T1000 (cell line): ENCODE measurements around the gene SHROOM3.
A peak's percentile ranks its signal among the peaks of the same experiment; 100 is the strongest.
"Not testable (repeated sequence)": the region's sequence is repeated elsewhere in the genome, so short reads cannot be mapped to it uniquely, and the experiment has no call there.

Experiments used
- DNase-seq: peaks from one replicate; lab custom pipeline; 2025; ENCODE audit warnings: mixed read lengths; lab: John Stamatoyannopoulos, UW

The SHROOM3 gene

DNA sequence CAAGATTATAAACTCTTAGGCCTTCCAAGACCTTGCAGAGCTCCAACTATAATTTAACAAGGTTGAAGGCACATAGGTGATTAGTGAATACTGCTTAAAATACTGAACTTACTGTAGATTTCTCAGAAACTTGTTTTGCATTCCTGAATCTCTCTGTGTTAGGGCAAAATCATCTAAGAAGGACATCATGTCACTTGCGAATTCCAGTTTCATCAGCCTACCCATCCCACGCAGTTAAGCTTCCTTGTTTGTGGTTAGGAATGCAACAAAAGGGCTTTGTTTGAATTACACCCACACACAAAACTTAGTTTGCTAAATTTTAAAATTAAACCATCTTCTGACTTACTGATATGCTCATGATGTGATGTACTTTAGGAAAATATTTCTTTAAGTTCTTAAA, 288.9 kb downstream of the SHROOM3 start:
- no peak for DNase-seq

DNA sequence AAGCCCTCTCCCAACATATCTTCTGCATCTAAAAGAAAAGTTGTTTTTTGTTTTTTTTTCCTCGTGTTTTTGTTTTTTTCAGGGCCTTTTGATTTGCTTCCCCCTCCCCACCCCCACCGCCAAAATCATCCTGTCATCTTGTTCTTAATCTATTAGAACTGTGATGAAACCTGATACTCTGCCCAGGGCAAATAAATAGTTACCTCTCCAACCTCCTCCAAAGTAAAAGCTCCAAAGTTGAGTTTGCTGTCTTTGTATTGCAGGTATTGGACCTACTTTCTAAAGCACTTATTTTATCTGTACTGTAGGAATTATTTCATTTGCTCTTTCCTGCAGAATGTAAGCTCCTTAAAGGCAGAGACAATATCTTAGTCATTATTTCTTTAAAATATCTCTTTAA, 290.0 kb downstream of the SHROOM3 start:
- no peak for DNase-seq

GRCh38 chr4:76726176-76726575, 291.1 kb downstream of the SHROOM3 start:
- no peak for DNase-seq

DNA sequence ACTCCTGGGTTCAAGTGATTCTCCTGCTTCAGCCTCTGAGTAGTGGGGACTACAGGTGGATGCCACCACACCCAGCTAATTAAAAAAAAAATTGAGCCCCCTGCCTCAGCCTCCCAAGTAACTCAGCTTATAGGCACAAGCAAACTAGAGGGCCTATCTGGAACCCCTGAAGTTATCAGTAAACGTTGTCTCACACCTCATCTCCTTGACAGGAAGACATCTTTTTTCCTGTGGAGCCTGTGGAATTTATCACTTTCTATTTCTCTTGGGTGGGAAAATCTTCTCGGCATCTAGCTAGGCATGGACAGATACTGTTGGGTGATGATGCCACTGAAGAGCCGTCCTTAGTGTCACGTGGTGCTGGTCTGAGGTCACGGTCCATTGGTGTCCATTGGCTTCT, 291.6 kb downstream of the SHROOM3 start:
- no peak for DNase-seq

- not testable (repeated sequence) for DNase-seq
Observed at GRCh38 chr4:76727934-76728333, 292.9 kb downstream of the SHROOM3 start.

- DNase-seq: no peak
Observed at GRCh38 chr4:76729460-76729859, 294.4 kb downstream of the SHROOM3 start.

- DNase-seq: no peak
Observed at GRCh38 chr4:76729980-76730379, 295.0 kb downstream of the SHROOM3 start.

- no peak for DNase-seq
Observed at GRCh38 chr4:76732246-76732645, 297.2 kb downstream of the SHROOM3 start.

DNA sequence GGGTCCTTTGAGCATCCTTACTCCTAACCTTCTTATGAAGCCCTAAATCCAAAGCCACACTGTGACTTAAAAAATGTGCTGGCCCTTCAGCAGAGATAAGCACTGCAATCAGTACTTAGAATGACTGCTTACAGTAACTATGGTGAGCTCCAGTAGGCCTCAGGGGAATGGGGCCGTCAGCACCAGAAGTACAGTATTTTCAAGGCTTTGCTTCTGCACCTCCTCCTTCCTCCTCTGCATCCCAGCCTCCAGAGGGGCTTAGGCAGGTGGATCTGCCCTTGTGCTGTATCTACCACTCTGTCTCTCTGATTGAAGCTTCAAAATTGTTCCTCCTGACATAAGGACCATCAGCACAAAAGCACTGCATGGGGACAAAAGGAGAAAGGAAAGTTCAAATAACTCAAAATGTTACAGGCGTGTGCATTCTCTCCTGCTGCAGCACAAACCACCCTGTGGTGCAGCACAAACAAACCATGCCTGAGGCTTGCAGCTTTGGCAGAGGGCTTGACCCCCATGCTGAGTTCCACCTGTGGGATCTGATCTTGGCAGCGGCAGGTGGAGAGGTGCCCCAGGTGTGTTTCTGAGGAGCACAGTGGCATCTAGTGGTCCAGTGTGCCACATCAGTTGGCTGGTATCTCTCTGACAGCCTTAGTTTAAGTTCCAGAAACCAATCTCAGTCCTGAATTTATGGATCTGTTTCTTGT, 298.2 kb downstream of the SHROOM3 start:
- DNase-seq: no peak

GRCh38 chr4:76736414-76736813, 301.4 kb downstream of the SHROOM3 start:
- DNase-seq: no peak

DNA sequence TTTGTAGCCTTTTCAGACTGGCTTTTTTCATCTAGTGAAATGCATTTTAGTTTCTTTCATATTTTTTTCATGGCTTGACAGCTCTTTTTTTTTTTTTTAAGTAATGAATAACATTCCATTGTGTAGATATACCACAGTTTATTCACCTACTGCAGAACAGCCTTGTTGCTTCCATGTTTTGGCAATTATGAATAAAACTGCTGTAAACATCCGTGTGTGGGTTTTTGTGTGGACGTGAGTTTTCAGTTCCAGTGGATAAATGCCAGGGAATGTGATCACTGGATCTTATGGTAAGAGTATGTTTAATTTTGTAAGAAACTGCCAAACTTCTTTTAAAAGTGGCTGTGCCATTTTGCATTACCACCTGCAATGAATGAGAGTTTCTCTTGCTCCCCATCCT, 302.2 kb downstream of the SHROOM3 start:
- no peak for DNase-seq

- no peak for DNase-seq
Observed at GRCh38 chr4:76737771-76738085, 302.7 kb downstream of the SHROOM3 start.

GRCh38 chr4:76738086-76738931, 303.3 kb downstream of the SHROOM3 start:
- peak; percentile 31 for DNase-seq

GRCh38 chr4:76740192-76740591, 305.2 kb downstream of the SHROOM3 start:
- DNase-seq: no peak

DNA sequence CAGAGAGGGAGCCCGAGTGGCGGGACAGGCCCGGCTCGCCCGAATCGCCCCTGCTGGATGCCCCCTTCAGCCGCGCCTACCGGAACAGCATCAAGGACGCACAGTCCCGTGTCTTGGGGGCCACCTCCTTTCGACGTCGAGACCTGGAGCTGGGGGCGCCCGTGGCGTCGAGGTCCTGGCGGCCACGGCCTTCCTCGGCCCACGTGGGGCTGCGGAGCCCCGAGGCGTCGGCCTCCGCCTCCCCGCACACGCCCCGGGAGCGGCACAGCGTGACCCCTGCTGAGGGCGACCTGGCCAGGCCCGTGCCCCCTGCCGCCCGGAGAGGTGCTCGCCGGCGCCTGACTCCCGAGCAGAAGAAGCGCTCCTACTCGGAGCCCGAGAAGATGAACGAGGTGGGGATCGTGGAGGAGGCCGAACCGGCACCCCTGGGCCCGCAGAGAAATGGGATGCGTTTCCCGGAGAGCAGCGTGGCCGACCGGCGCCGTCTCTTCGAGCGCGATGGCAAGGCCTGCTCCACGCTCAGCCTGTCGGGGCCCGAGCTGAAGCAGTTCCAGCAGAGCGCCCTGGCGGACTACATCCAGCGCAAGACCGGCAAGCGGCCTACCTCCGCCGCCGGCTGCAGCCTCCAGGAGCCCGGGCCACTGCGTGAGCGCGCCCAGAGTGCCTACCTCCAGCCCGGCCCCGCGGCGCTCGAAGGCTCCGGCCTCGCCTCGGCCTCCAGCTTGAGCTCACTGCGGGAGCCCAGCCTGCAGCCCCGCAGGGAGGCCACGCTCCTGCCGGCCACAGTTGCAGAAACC, 306.0 kb downstream of the SHROOM3 start:
- DNase-seq: no peak

GRCh38 chr4:76741663-76742020, 306.6 kb downstream of the SHROOM3 start:
- DNase-seq: no peak

DNA sequence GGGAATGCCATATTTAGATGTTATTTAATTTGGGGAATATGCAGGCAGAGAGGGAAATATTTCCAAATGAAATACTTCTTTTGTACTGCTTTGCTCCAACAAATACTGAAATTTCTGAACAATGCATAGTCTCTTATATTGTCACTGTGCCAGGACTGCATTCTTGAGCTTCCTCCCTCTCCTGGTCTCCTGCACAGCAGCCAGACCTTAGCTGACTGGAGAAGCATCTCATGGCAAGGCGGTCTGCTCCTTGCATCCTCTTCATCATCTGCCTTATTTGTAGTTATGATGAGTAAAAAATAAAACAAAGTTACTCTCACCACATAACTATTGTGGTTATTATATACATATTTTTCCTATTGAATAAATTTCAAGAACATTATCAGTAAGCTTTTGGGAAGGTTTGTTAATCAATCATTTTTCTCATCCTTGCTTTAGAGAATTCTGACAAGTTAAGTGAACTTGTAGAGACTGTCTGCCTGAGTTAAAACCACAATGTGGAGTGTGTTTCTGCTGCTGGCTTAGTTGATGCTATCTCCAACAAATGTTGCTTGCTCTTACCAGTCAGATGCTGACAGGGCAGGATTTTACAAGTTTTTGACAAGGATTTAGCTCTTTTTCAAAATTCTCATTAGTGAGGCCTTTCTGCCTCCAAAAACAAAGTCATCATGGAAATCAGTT, 309.4 kb downstream of the SHROOM3 start:
- no peak for DNase-seq

DNA sequence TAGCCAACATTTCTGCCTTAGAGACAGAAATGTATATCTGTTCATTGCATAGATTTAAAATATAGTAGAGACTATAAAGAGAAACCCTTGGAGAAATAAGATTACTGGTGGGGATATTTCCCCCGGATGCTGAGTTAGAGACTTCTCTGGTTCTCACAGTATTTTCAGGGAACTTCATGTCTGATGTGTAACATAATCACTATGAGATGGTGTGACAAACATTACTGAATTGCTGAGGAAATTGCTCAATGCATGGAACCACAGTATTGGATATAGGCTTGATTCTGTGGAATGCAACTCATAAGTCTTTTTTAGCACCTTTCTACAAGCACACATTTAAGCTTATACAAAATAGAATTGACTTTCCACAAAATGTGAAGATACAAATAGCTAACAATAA, 310.2 kb downstream of the SHROOM3 start:
- no peak for DNase-seq

DNA sequence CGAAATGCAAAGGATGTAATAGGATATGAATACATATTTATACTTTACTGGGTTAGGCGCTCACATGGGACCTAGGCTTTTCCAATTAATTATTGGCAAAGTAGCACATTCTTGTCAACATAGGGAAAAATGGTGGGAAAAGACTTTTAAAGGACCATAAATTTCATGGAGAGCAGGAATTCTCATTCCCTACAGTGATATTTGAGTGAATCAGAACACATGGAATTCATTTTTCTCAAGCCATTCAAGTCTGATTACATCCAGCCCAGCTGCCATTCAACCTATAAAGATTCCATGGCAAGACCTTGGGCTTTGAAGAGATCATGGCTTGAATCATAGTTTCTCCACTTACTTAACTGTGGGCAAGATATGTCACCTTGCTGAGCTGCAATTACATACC, 312.5 kb downstream of the SHROOM3 start:
- no peak for DNase-seq

DNA sequence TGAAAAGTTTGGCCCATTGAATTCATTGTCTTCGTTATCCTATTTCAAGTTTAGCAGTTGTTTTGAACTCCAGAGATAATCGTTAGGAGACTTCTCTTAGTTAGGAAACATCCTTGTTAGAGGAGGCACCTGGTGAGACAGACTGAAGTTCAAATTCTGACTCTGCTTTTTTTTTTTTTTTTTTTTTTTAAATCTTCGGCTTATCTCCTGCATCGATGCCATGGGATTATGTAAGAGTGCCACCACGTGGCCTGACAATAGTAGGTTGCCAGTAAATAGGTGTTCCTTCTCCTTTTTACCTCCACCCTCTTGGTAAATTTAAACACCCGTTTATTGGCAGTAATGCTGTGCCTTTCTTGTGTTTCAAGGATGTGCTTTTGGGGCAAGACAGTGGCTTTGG, 313.6 kb downstream of the SHROOM3 start:
- no peak for DNase-seq

DNA sequence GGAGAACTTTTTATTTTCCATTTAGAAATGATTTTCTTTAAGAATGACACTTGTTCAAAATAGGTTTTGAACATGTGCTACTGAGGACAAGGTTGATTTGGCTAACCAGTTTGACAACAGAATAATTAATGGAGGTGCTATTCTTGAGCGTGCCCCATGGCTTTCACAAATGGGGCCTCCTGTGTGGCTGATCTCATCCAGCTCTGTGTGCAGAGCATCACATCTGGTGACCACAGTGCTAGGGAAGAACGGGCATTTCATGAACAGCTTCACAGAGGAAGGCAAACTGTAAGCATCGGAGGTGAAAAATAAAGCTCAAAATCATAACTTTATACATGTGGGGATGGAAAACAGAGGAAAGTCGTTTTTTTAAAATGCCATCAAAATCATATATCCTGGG, 314.3 kb downstream of the SHROOM3 start:
- no peak for DNase-seq

DNA sequence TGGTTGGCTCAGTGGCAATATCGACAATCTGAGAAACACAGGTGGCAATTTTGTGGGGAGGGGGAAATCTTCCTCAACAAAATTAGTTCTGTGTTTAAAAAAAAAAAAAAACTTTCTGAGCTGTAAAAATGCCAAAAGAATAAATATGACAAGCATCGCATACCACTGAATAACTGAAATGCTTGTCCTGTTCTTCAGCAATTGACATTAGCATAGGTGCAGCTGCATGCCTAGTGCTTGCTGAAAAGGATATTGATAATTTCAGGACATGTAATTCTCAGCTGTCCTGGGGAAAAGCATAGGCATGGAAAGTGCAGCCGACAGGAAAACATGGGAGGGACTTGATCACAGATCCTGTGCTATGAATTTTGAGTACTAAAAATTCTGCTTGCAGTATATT, 315.7 kb downstream of the SHROOM3 start:
- no peak for DNase-seq
